ENCODE data around the gene PNPLA1.

GRCh38 chr6:36241728-36242127 lies 28.1 kb upstream of the PNPLA1 start:
- TF ChIP-seq POLR2A (IDR thresholded peaks at IDR 0.05), result no peak
- TF ChIP-seq, protein P1, sequence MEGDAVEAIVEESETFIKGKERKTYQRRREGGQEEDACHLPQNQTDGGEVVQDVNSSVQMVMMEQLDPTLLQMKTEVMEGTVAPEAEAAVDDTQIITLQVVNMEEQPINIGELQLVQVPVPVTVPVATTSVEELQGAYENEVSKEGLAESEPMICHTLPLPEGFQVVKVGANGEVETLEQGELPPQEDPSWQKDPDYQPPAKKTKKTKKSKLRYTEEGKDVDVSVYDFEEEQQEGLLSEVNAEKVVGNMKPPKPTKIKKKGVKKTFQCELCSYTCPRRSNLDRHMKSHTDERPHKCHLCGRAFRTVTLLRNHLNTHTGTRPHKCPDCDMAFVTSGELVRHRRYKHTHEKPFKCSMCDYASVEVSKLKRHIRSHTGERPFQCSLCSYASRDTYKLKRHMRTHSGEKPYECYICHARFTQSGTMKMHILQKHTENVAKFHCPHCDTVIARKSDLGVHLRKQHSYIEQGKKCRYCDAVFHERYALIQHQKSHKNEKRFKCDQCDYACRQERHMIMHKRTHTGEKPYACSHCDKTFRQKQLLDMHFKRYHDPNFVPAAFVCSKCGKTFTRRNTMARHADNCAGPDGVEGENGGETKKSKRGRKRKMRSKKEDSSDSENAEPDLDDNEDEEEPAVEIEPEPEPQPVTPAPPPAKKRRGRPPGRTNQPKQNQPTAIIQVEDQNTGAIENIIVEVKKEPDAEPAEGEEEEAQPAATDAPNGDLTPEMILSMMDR (IDR thresholded peaks at IDR 0.05), result no peak

Measured in esophagus squamous epithelium (tissue), 4 donors.